ENCODE measurements around the gene HSPBP1.
"Not testable (repeated sequence)": the region's sequence is repeated elsewhere in the genome, so short reads cannot be mapped to it uniquely, and the experiment has no call there.

Gene HSPBP1

GRCh38 chr19:55228403-55229031 is 51.4 kb downstream of the HSPBP1 start, which contains the start of gene TMEM86B:
TSS of gene TMEM86B (minus strand) at chr19:55228763. CDS start at chr19:55228741, 22 bp downstream.
- no peaks in the 10 kb centered on the region for H3K27me3 Mint-ChIP-seq
- no peaks in the 10 kb centered on the region for H3K9me3 Mint-ChIP-seq
- ATAC-seq, result no peak
- H3K4me1 Mint-ChIP-seq, result peaks cover 7% of the 10 kb centered on the region
- peaks cover 68% of the 10 kb centered on the region for H3K36me3 Mint-ChIP-seq
- H3K27ac Mint-ChIP-seq, result no peak within 1 kb of the TSS
- H3K4me3 Mint-ChIP-seq, result peak within 1 kb of the TSS; percentile 34

GRCh38 chr19:55228015-55228391 is 51.9 kb downstream of the HSPBP1 start:
- Mint-ChIP-seq H3K27me3 (no peaks in the 10 kb centered on the region), H3K27ac (no peak overlapping the region), H3K36me3 (peaks cover 68% of the 10 kb centered on the region), H3K4me1 (peaks cover 7% of the 10 kb centered on the region), H3K9me3 (no peaks in the 10 kb centered on the region), H3K4me3 (peak overlapping the region; percentile 34)
- ATAC-seq, result no peak

GRCh38 chr19:55227241-55228014 is 52.5 kb downstream of the HSPBP1 start:
- Mint-ChIP-seq H3K27me3 (no peaks in the 10 kb centered on the region), H3K4me1 (peaks cover 7% of the 10 kb centered on the region), H3K9me3 (no peaks in the 10 kb centered on the region), H3K36me3 (peaks cover 66% of the 10 kb centered on the region), H3K27ac (no peak overlapping the region), H3K4me3 (no peak overlapping the region)
- no peak for ATAC-seq

GRCh38 chr19:55226788-55227187 is 53.1 kb downstream of the HSPBP1 start:
- Mint-ChIP-seq H3K4me1 (peaks cover 7% of the 10 kb centered on the region), H3K27me3 (no peaks in the 10 kb centered on the region), H3K27ac (no peak overlapping the region), H3K9me3 (no peaks in the 10 kb centered on the region), H3K4me3 (no peak overlapping the region), H3K36me3 (peaks cover 60% of the 10 kb centered on the region)
- ATAC-seq, result no peak

- peaks cover 65% of the 10 kb centered on the region for H3K36me3 Mint-ChIP-seq
- H3K9me3 Mint-ChIP-seq, result peaks cover 3% of the 10 kb centered on the region
- H3K27ac Mint-ChIP-seq, result no peak overlapping the region
- no peak overlapping the region for H3K4me3 Mint-ChIP-seq
- H3K4me1 Mint-ChIP-seq, result peaks cover 7% of the 10 kb centered on the region
- no peaks in the 10 kb centered on the region for H3K27me3 Mint-ChIP-seq
- ATAC-seq, result no peak
Observed at GRCh38 chr19:55226273-55226672, 53.6 kb downstream of the HSPBP1 start.

GRCh38 chr19:55225415-55225958 is 54.4 kb downstream of the HSPBP1 start:
- peaks cover 7% of the 10 kb centered on the region for H3K4me1 Mint-ChIP-seq
- ATAC-seq, result no peak
- no peaks in the 10 kb centered on the region for H3K27me3 Mint-ChIP-seq
- H3K4me3 Mint-ChIP-seq, result no peak overlapping the region
- peaks cover 3% of the 10 kb centered on the region for H3K9me3 Mint-ChIP-seq
- H3K36me3 Mint-ChIP-seq, result peaks cover 72% of the 10 kb centered on the region
- H3K27ac Mint-ChIP-seq, result peak overlapping the region; percentile 38

GRCh38 chr19:55224679-55225414 is 55.1 kb downstream of the HSPBP1 start:
- Mint-ChIP-seq H3K27ac (peak overlapping the region; percentile 38), H3K36me3 (peaks cover 70% of the 10 kb centered on the region)
- not testable (repeated sequence) for H3K4me3 Mint-ChIP-seq, H3K4me1 Mint-ChIP-seq, ATAC-seq, H3K27me3 Mint-ChIP-seq, H3K9me3 Mint-ChIP-seq

- ATAC-seq, result no peak
- H3K27me3 Mint-ChIP-seq, result no peaks in the 10 kb centered on the region
- H3K36me3 Mint-ChIP-seq, result peaks cover 66% of the 10 kb centered on the region
- no peak overlapping the region for H3K27ac Mint-ChIP-seq
- no peak overlapping the region for H3K4me3 Mint-ChIP-seq
- peaks cover 7% of the 10 kb centered on the region for H3K4me1 Mint-ChIP-seq
- H3K9me3 Mint-ChIP-seq, result peaks cover 7% of the 10 kb centered on the region
Observed at GRCh38 chr19:55224038-55224665, 55.8 kb downstream of the HSPBP1 start.

GRCh38 chr19:55223291-55224037 is 56.4 kb downstream of the HSPBP1 start:
- H3K27ac Mint-ChIP-seq, result no peak overlapping the region
- H3K4me3 Mint-ChIP-seq, result no peak overlapping the region
- no peaks in the 10 kb centered on the region for H3K27me3 Mint-ChIP-seq
- H3K9me3 Mint-ChIP-seq, result peaks cover 7% of the 10 kb centered on the region
- H3K4me1 Mint-ChIP-seq, result peaks cover 7% of the 10 kb centered on the region
- peak; percentile 35 for ATAC-seq
- peaks cover 63% of the 10 kb centered on the region for H3K36me3 Mint-ChIP-seq

GRCh38 chr19:55220525-55220924 is 59.4 kb downstream of the HSPBP1 start:
- Mint-ChIP-seq H3K36me3 (peaks cover 34% of the 10 kb centered on the region), H3K27ac (no peak overlapping the region), H3K4me3 (no peak overlapping the region)

GRCh38 chr19:55216461-55217198 is 63.3 kb downstream of the HSPBP1 start:
- Mint-ChIP-seq H3K27me3 (peaks cover 44% of the 10 kb centered on the region), H3K4me1 (peaks cover 11% of the 10 kb centered on the region), H3K36me3 (peaks cover 21% of the 10 kb centered on the region), H3K9me3 (peaks cover 14% of the 10 kb centered on the region), H3K27ac (no peak overlapping the region), H3K4me3 (no peak overlapping the region)
- ATAC-seq, result no peak

More at GRCh38 chr19:55220525-55220924, 59.4 kb downstream of the HSPBP1 start:
- Mint-ChIP-seq H3K27me3 (peaks cover 19% of the 10 kb centered on the region), H3K9me3 (peaks cover 7% of the 10 kb centered on the region), H3K4me1 (peaks cover 15% of the 10 kb centered on the region)
- no peak for ATAC-seq

- no peak for ATAC-seq
- Mint-ChIP-seq H3K9me3 (peaks cover 9% of the 10 kb centered on the region), H3K27me3 (peaks cover 69% of the 10 kb centered on the region), H3K4me1 (peaks cover 19% of the 10 kb centered on the region), H3K36me3 (peaks cover 6% of the 10 kb centered on the region), H3K4me3 (no peak overlapping the region), H3K27ac (no peak overlapping the region)
Observed at GRCh38 chr19:55213547-55213946, 66.4 kb downstream of the HSPBP1 start.

- H3K27ac Mint-ChIP-seq, result no peak overlapping the region
- H3K4me3 Mint-ChIP-seq, result no peak overlapping the region
- H3K36me3 Mint-ChIP-seq, result peaks cover 6% of the 10 kb centered on the region
- H3K9me3 Mint-ChIP-seq, result peaks cover 9% of the 10 kb centered on the region
- peaks cover 71% of the 10 kb centered on the region for H3K27me3 Mint-ChIP-seq
- ATAC-seq, result no peak
- peaks cover 19% of the 10 kb centered on the region for H3K4me1 Mint-ChIP-seq
Observed at GRCh38 chr19:55212447-55212846, 67.5 kb downstream of the HSPBP1 start.

All from stimulated activated memory B cell treated with anti-CD40 and anti-IgM and Interleukin-4, amounts not matched to agents 10 μg/mL and 1 μg/mL and 100 μg/mL, for 72 hours (primary cell).